ENCODE results near the gene DDX4.
"Not testable (repeated sequence)": the region's sequence is repeated elsewhere in the genome, so short reads cannot be mapped to it uniquely, and the experiment has no call there.

DNA sequence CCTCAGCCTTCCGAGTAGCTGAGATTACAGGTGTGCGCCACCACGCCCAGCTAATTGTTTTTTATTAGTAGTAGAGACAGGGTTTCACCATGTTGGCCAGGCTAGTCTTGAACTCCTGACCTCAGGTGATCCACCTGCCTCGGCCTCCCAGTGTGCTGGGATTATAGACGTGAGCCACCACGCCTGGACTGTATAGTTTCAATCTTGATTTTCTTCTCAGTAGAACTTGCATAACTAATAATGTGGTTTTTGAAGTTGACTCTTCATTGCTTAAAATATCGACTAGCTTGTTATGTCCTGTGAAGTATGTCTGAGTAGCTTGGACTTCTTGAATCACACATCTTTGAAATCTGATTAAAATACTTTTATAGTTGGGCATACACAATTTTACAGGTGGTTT lies 23.9 kb downstream of the DDX4 start:
- TF ChIP-seq, protein P1, sequence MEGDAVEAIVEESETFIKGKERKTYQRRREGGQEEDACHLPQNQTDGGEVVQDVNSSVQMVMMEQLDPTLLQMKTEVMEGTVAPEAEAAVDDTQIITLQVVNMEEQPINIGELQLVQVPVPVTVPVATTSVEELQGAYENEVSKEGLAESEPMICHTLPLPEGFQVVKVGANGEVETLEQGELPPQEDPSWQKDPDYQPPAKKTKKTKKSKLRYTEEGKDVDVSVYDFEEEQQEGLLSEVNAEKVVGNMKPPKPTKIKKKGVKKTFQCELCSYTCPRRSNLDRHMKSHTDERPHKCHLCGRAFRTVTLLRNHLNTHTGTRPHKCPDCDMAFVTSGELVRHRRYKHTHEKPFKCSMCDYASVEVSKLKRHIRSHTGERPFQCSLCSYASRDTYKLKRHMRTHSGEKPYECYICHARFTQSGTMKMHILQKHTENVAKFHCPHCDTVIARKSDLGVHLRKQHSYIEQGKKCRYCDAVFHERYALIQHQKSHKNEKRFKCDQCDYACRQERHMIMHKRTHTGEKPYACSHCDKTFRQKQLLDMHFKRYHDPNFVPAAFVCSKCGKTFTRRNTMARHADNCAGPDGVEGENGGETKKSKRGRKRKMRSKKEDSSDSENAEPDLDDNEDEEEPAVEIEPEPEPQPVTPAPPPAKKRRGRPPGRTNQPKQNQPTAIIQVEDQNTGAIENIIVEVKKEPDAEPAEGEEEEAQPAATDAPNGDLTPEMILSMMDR (tag by site-specific recombination; IDR thresholded peaks at IDR 0.05): not testable (repeated sequence)
- TF ChIP-seq ZNF426 (tag by site-specific recombination; IDR thresholded peaks at IDR 0.05); ZNF792 (tag by site-specific recombination; IDR thresholded peaks at IDR 0.05); GLI4 (tag by site-specific recombination; IDR thresholded peaks at IDR 0.05); ZNF132 (tag by site-specific recombination; IDR thresholded peaks at IDR 0.05; ENCODE audit: borderline replicate concordance); KLF10 (tag by site-specific recombination; IDR thresholded peaks at IDR 0.05); ZNF10 (tag by site-specific recombination; IDR thresholded peaks at IDR 0.05); SP2 (tag by site-specific recombination; IDR thresholded peaks at IDR 0.05); ZBTB7A (tag by site-specific recombination; IDR thresholded peaks at IDR 0.05; ENCODE audit: low read depth): not testable (repeated sequence)
- TF ChIP-seq, protein P2, sequence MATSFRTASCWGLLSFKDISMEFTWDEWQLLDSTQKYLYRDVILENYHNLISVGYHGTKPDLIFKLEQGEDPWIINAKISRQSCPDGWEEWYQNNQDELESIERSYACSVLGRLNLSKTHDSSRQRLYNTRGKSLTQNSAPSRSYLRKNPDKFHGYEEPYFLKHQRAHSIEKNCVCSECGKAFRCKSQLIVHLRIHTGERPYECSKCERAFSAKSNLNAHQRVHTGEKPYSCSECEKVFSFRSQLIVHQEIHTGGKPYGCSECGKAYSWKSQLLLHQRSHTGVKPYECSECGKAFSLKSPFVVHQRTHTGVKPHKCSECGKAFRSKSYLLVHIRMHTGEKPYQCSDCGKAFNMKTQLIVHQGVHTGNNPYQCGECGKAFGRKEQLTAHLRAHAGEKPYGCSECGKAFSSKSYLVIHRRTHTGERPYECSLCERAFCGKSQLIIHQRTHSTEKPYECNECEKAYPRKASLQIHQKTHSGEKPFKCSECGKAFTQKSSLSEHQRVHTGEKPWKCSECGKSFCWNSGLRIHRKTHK (tag by site-specific recombination; IDR thresholded peaks at IDR 0.05): not testable (repeated sequence)
- TF ChIP-seq, protein P3, sequence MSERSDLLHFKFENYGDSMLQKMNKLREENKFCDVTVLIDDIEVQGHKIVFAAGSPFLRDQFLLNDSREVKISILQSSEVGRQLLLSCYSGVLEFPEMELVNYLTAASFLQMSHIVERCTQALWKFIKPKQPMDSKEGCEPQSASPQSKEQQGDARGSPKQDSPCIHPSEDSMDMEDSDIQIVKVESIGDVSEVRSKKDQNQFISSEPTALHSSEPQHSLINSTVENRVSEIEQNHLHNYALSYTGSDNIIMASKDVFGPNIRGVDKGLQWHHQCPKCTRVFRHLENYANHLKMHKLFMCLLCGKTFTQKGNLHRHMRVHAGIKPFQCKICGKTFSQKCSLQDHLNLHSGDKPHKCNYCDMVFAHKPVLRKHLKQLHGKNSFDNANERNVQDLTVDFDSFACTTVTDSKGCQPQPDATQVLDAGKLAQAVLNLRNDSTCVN (tag by site-specific recombination; optimal IDR thresholded peaks at IDR 0.05): not testable (repeated sequence)

All from HEK293 (cell line).